Endodermal cell (in vitro differentiated cells): ENCODE data around the gene SEZ6L. TPM values are rescaled to one million over a fixed set of nuclear protein-coding genes. Genes with fewer than 3 reads are reported as not detected.

Source experiments
- DNase-seq: peaks from one replicate; pipeline ENCODE4 v3.0.0-alpha.2; 2017
- H3K27ac ChIP-seq: 2 replicates; pipeline ENCODE4 v1.5.1; 2013; ENCODE audit warnings: mild to moderate bottlenecking, low read depth, low read length, moderate library complexity
- H3K27me3 ChIP-seq: 2 replicates; pipeline ENCODE4 v1.6.1; 2013; ENCODE audit warnings: mild to moderate bottlenecking, low read length, moderate library complexity; ENCODE audit not compliant: insufficient read depth, control insufficient read depth, poor library complexity, severe bottlenecking
- H3K36me3 ChIP-seq: 2 replicates; pipeline ENCODE4 v1.7.0; 2013; ENCODE audit warnings: mild to moderate bottlenecking, low read length, moderate library complexity; ENCODE audit not compliant: control insufficient read depth, insufficient read depth
- H3K4me1 ChIP-seq: one replicate; pipeline ENCODE4 v1.7.0; 2013; ENCODE audit warnings: low read length; ENCODE audit not compliant: control insufficient read depth, insufficient read depth
- H3K4me3 ChIP-seq: 2 replicates; pipeline ENCODE4 v1.5.1; 2013; ENCODE audit warnings: mild to moderate bottlenecking, low read length, moderate library complexity
- H3K9ac ChIP-seq: 2 replicates; pipeline ENCODE4 v1.6.1; 2013; ENCODE audit warnings: mild to moderate bottlenecking, low read length, moderate library complexity; ENCODE audit not compliant: poor library complexity, severe bottlenecking; ENCODE audit errors: extremely low read depth
- H3K9me3 ChIP-seq: 2 replicates; pipeline ENCODE4 v1.6.1; 2013; ENCODE audit warnings: mild to moderate bottlenecking, low read length, moderate library complexity; ENCODE audit not compliant: control insufficient read depth
- H3K27ac Mint-ChIP-seq: 2 replicates; pipeline ENCODE4 v1.8.0; 2020; ENCODE audit warnings: mixed read lengths
- H3K27me3 Mint-ChIP-seq: 2 replicates; pipeline ENCODE4 v1.8.0; 2021; ENCODE audit warnings: mild to moderate bottlenecking, mixed read lengths; ENCODE audit not compliant: insufficient read depth
- H3K36me3 Mint-ChIP-seq: 2 replicates; pipeline ENCODE4 v1.8.0; 2020; ENCODE audit warnings: low read depth, mixed read lengths
- H3K4me1 Mint-ChIP-seq: 2 replicates; pipeline ENCODE4 v1.8.0; 2020; ENCODE audit warnings: mixed read lengths
- H3K4me3 Mint-ChIP-seq: 2 replicates; pipeline ENCODE4 v1.8.0; 2020; ENCODE audit warnings: mild to moderate bottlenecking, moderate library complexity, mixed read lengths
- H3K9me3 Mint-ChIP-seq: 2 replicates; pipeline ENCODE4 v1.8.0; 2020; ENCODE audit warnings: mild to moderate bottlenecking, mixed read lengths
- WGBS, 2 experiments: methylation state at CpG; one replicate each; pipeline versions ENCODE4 v1.1.5 to v1.1.7; 2013; ENCODE audit warnings: missing lambda C conversion rate in 2 of 2, mixed read lengths in 1 of 2; ENCODE audit not compliant: insufficient coverage in 1 of 2, insufficient read length in 1 of 2; 5-methylcytosine and 5-hydroxymethylcytosine counted together
- total RNA-seq, 2 donors: library from RNA; stranded (reverse); fragmentation: NEBNext Ultra II Directional in 1 of 2; extraction: Animal tissue kit (Norgen Biotek cat#: 25700) in 1 of 2; gene quantifications; 2 replicates in 1 of 2; 3 replicates in 1 of 2; pipeline ENCODE4 v1.2.1, GENCODE V29; 2021
- TF ChIP-seq, protein P1 (sequence below): fragments of 200-600 bp; sonication (generic); conservative IDR thresholded peaks from 2 replicates; pipeline ENCODE4 v1.5.0; 2021; ENCODE audit warnings: antibody characterized with exemption, mild to moderate bottlenecking

SEZ6L gene
- total RNA-seq, 2 donors from 2014 or later, result 32.1 to 39.4 TPM

DNA sequence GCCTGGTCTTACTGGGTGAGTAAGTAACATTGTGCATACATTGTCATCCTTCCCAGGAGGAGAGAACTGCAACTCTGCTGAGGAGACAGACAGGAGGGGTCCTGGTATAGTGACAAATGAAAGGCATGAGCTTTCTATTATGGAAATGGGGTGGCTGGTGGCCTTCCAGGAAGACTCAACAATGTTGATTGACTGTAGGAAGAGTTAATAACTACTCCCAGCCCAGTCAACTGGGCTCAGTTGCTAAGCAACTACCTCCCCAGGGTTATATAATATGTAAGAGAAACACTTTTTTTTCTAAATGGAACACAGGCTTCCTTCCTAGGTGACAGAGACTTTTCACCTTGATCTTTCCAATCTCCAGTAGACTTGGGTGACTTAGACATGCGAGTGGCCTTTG is 28.2 kb downstream of the SEZ6L start:
- no peaks in the 10 kb centered on the region for H3K9me3 Mint-ChIP-seq
- WGBS, 2 experiments, result 75 to 100% methylated on average over 1 of the region's 1 CpG
- Histone ChIP-seq H3K9me3 (no peaks in the 10 kb centered on the region), H3K27me3 (no peaks in the 10 kb centered on the region), H3K4me1 (no peaks in the 10 kb centered on the region), H3K27ac (no peak overlapping the region), H3K4me3 (no peak overlapping the region), H3K36me3 (no peaks in the 10 kb centered on the region), H3K9ac (no peak overlapping the region)
- no peak overlapping the region for H3K4me3 Mint-ChIP-seq
- H3K36me3 Mint-ChIP-seq, result no peaks in the 10 kb centered on the region
- TF ChIP-seq, protein P1, sequence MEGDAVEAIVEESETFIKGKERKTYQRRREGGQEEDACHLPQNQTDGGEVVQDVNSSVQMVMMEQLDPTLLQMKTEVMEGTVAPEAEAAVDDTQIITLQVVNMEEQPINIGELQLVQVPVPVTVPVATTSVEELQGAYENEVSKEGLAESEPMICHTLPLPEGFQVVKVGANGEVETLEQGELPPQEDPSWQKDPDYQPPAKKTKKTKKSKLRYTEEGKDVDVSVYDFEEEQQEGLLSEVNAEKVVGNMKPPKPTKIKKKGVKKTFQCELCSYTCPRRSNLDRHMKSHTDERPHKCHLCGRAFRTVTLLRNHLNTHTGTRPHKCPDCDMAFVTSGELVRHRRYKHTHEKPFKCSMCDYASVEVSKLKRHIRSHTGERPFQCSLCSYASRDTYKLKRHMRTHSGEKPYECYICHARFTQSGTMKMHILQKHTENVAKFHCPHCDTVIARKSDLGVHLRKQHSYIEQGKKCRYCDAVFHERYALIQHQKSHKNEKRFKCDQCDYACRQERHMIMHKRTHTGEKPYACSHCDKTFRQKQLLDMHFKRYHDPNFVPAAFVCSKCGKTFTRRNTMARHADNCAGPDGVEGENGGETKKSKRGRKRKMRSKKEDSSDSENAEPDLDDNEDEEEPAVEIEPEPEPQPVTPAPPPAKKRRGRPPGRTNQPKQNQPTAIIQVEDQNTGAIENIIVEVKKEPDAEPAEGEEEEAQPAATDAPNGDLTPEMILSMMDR, result no peak
- DNase-seq, result no peak
- H3K27ac Mint-ChIP-seq, result no peak overlapping the region
- H3K4me1 Mint-ChIP-seq, result peaks cover 3% of the 10 kb centered on the region
- H3K27me3 Mint-ChIP-seq, result peaks cover 5% of the 10 kb centered on the region

DNA sequence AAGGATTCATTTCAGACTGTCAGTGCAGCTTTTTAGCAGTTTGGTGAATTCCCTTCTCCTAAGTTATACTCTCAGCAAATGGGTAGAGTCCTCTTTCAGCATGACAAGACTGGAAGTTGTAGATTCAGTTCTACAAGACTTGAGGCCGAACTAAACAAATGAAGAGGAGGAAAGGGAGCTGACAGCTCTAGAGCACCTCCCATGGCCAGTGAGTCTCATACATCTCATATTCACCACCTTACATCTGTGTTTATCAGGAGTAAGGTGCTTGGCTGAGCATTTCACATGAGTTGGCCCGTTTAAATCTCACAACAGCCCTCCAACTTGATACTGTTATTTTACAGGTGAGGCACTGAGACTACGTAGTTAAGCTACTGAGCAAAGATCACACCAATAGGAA is 30.4 kb downstream of the SEZ6L start:
- Mint-ChIP-seq H3K27me3 (peaks cover 10% of the 10 kb centered on the region), H3K4me3 (no peak overlapping the region), H3K36me3 (no peaks in the 10 kb centered on the region), H3K27ac (no peak overlapping the region), H3K9me3 (no peaks in the 10 kb centered on the region), H3K4me1 (peaks cover 3% of the 10 kb centered on the region)
- Histone ChIP-seq H3K9ac (no peak overlapping the region), H3K4me1 (no peaks in the 10 kb centered on the region), H3K9me3 (no peaks in the 10 kb centered on the region), H3K4me3 (no peak overlapping the region), H3K36me3 (no peaks in the 10 kb centered on the region), H3K27me3 (no peaks in the 10 kb centered on the region), H3K27ac (no peak overlapping the region)
- peak; percentile 53 for DNase-seq
- 80 to 100% methylated on average over 1 to 3 of the region's 3 CpGs for WGBS, 2 experiments
- TF ChIP-seq, protein P1, result peak; percentile 56

DNA sequence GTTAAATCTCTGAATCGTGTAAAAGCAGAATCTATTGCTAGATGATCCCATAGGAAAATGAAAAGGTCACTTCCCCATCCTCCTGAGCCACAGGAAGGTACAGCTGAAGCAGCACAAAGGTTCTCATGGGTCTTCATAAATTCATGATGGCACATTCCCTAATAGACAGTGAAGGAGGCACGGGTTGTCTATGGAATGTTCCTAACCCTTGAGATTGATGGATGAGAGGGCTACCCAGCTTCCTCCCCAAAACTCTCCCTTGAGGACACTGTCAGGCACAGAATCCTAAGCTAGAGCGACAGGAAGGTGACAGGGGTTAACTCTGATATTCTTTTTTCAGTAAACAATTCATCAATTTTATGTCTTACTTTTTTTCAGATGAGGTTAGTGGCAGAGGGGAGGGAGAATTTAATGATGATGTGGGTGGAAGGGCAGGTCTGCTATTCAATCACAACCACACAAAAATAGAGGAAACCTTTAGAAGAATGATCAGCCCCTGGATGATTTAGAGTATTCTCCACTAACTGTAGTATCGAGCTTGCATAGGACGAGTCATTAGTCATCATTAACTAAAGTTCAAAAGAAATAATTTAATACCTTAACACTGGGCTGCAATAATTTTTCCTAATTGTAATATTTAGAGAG is 33.1 kb downstream of the SEZ6L start:
- no peaks in the 10 kb centered on the region for H3K36me3 Mint-ChIP-seq
- no peak overlapping the region for H3K9ac ChIP-seq
- 89 to 91% methylated on average over 1 to 4 of the region's 5 CpGs for WGBS, 2 experiments
- H3K27ac Mint-ChIP-seq, result no peak overlapping the region
- H3K27me3 ChIP-seq, result no peaks in the 10 kb centered on the region
- H3K4me3 ChIP-seq, result no peak overlapping the region
- no peaks in the 10 kb centered on the region for H3K9me3 ChIP-seq
- H3K27me3 Mint-ChIP-seq, result peaks cover 10% of the 10 kb centered on the region
- TF ChIP-seq, protein P1, result no peak
- no peaks in the 10 kb centered on the region for H3K9me3 Mint-ChIP-seq
- H3K4me1 ChIP-seq, result no peaks in the 10 kb centered on the region
- no peak overlapping the region for H3K27ac ChIP-seq
- no peaks in the 10 kb centered on the region for H3K36me3 ChIP-seq
- peak; percentile 14 for DNase-seq
- H3K4me3 Mint-ChIP-seq, result no peak overlapping the region
- peaks cover 1% of the 10 kb centered on the region for H3K4me1 Mint-ChIP-seq
